ENCODE measurements around the gene VPS51. TPM values are rescaled to one million over a fixed set of nuclear protein-coding genes. Genes with fewer than 3 reads are reported as not detected.
A peak's percentile ranks its signal among the peaks of the same experiment; 100 is the strongest.

The VPS51 gene
- polyA plus RNA-seq, 1 donor (not counting 4 experiments of a cell fraction or from before 2014, with no cell fraction given), result 43.1 TPM

DNA sequence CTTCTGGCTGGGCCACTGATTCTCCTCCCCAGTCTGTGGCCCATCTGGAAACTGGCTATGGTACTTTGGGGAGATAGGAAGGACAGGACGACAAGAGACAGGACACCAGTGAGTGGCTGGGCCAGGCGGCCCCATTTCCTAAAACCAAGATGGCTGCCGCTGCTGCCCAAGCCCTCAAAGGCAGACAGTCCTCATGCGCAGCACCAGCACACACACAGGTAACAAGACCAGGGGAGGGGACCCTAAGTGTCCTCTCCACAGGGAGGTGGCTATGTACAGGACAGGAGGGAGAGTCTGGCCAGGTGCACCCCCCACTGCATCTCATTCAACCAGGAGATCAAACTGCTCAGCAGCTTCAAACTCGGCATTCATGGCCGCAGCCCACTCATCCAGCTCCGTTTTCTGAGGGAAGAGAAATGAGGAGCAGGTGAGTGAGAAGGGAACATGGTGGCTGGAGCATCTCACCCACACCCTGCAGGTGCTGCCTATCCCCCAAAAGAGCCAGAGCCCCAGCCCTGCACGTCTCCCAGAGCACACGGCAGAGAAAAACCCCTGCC lies 17.1 kb upstream of the VPS51 start:
- no peak for TF ChIP-seq EZH2 (IDR thresholded peaks at IDR 0.05; ENCODE audit: low read length)
- TF ChIP-seq, protein P1, sequence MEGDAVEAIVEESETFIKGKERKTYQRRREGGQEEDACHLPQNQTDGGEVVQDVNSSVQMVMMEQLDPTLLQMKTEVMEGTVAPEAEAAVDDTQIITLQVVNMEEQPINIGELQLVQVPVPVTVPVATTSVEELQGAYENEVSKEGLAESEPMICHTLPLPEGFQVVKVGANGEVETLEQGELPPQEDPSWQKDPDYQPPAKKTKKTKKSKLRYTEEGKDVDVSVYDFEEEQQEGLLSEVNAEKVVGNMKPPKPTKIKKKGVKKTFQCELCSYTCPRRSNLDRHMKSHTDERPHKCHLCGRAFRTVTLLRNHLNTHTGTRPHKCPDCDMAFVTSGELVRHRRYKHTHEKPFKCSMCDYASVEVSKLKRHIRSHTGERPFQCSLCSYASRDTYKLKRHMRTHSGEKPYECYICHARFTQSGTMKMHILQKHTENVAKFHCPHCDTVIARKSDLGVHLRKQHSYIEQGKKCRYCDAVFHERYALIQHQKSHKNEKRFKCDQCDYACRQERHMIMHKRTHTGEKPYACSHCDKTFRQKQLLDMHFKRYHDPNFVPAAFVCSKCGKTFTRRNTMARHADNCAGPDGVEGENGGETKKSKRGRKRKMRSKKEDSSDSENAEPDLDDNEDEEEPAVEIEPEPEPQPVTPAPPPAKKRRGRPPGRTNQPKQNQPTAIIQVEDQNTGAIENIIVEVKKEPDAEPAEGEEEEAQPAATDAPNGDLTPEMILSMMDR (optimal IDR thresholded peaks at IDR 0.05 in 1 of 3, IDR thresholded peaks at IDR 0.05 in 1 of 3, conservative IDR thresholded peaks at IDR 0.05 in 1 of 3; ENCODE audit: extremely low read depth in 1 of 3, insufficient read depth in 2 of 3, low read length in 3 of 3), result no peak
- peaks cover 22% of the 10 kb centered on the region for H3K4me1 ChIP-seq (ENCODE audit: control insufficient read depth, extremely low read depth, insufficient read depth, low read length)
- H3K4me3 ChIP-seq (ENCODE audit: control insufficient read depth in 2 of 3, extremely low read depth in 1 of 3, insufficient read depth in 2 of 3, low read depth in 1 of 3, low read length in 3 of 3), result no peak overlapping the region
- no peaks in the 10 kb centered on the region for H4K20me1 ChIP-seq (ENCODE audit: control insufficient read depth, extremely low read depth, insufficient read depth, low read length)
- H2AFZ ChIP-seq (ENCODE audit: control insufficient read depth, low read length), result no peak overlapping the region
- peaks cover 3% of the 10 kb centered on the region for H3K9me1 ChIP-seq (ENCODE audit: control insufficient read depth, extremely low read depth, insufficient read depth, low read length)
- H3K9me3 ChIP-seq (ENCODE audit: control insufficient read depth, low read depth, low read length), result no peaks in the 10 kb centered on the region
- H3K79me2 ChIP-seq (ENCODE audit: control insufficient read depth, insufficient read depth, low read length), result peaks cover 46% of the 10 kb centered on the region
- H3K27me3 ChIP-seq (ENCODE audit: control insufficient read depth, extremely low read depth, insufficient read depth, low read length), result no peaks in the 10 kb centered on the region
- no peak overlapping the region for H3K27ac ChIP-seq (ENCODE audit: control insufficient read depth, insufficient read depth, low read length)
- DNase-seq (ENCODE audit: low read depth, low spot score) (no peak), FAIRE-seq (no peak)
- H3K9ac ChIP-seq (ENCODE audit: control insufficient read depth, extremely low read depth, insufficient read depth, low read length), result no peak overlapping the region
- peaks cover 0 to 31% of the 10 kb centered on the region in 2 experiments for H3K36me3 ChIP-seq (ENCODE audit: control insufficient read depth in 2 of 2, extremely low read depth in 1 of 2, insufficient read depth in 2 of 2, low read length in 2 of 2)
- dilution Hi-C loops (cut with MboI; ENCODE audit: extremely low pct_ligation_motif_present, low sequenced_read_pairs), result no loop called here
- H3K4me2 ChIP-seq (ENCODE audit: control insufficient read depth, extremely low read depth, insufficient read depth, low read depth, low read length), result no peak overlapping the region

DNA sequence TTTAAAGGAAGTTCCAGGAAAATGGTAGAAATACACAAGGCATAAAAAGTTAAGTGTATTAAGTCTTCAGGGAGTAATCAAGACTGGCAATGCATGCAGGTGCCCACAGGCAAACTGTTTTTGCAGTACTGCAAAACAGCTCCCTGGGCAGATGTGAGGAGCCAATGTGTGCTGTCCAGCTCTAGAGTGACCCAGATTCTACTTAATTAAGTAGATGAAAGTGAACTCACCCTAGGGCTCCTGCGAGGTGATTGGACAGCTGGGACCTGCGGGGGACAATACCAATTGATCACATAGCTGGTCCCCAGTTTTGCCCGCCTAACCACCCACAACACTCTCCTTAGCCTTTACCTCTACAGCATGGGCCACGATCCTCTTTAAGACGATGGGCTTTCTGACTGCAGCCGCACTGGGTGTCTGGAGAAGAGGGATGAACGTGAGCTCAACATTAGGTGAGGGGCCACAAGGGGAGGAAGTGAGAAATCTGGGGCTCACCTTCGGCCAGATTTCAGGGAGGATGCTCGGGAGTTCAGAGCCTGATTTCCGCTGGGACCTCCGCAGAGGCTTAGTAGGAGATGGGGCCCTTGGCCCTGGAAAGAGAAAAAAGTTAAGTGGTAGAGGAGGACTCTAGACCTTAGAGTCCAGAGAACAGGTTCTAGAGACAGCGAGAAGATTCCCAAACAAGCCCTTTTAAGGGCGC lies 12.7 kb upstream of the VPS51 start:
- Histone ChIP-seq H3K27ac (ENCODE audit: control insufficient read depth, insufficient read depth, low read length) (peak overlapping the region; percentile 84), H3K4me2 (ENCODE audit: control insufficient read depth, extremely low read depth, insufficient read depth, low read depth, low read length) (peak overlapping the region; percentile 96), H3K9me3 (ENCODE audit: control insufficient read depth, low read depth, low read length) (no peaks in the 10 kb centered on the region), H3K4me1 (ENCODE audit: control insufficient read depth, extremely low read depth, insufficient read depth, low read length) (peaks cover 29% of the 10 kb centered on the region), H3K36me3 (ENCODE audit: control insufficient read depth in 2 of 2, extremely low read depth in 1 of 2, insufficient read depth in 2 of 2, low read length in 2 of 2) (peaks cover 13 to 41% of the 10 kb centered on the region in 2 experiments), H3K27me3 (ENCODE audit: control insufficient read depth, extremely low read depth, insufficient read depth, low read length) (no peaks in the 10 kb centered on the region), H3K4me3 (ENCODE audit: control insufficient read depth in 2 of 3, extremely low read depth in 1 of 3, insufficient read depth in 2 of 3, low read depth in 1 of 3, low read length in 3 of 3) (peak overlapping the region; percentile 72 to 98 (median 82)), H4K20me1 (ENCODE audit: control insufficient read depth, extremely low read depth, insufficient read depth, low read length) (no peaks in the 10 kb centered on the region), H3K9me1 (ENCODE audit: control insufficient read depth, extremely low read depth, insufficient read depth, low read length) (peaks cover 3% of the 10 kb centered on the region), H2AFZ (ENCODE audit: control insufficient read depth, low read length) (peak overlapping the region; percentile 88), H3K79me2 (ENCODE audit: control insufficient read depth, insufficient read depth, low read length) (peaks cover 56% of the 10 kb centered on the region), H3K9ac (ENCODE audit: control insufficient read depth, extremely low read depth, insufficient read depth, low read length) (peak overlapping the region; percentile 80)
- dilution Hi-C loops (cut with MboI; ENCODE audit: extremely low pct_ligation_motif_present, low sequenced_read_pairs), result no loop called here
- FAIRE-seq (no peak), DNase-seq (ENCODE audit: low read depth, low spot score) (no peak)
- TF ChIP-seq, protein P1 (optimal IDR thresholded peaks at IDR 0.05 in 1 of 3, IDR thresholded peaks at IDR 0.05 in 1 of 3, conservative IDR thresholded peaks at IDR 0.05 in 1 of 3; ENCODE audit: extremely low read depth in 1 of 3, insufficient read depth in 2 of 3, low read length in 3 of 3), result no peak
- no peak for TF ChIP-seq EZH2 (IDR thresholded peaks at IDR 0.05; ENCODE audit: low read length)
